Fibroblast of skin of left biceps (primary cell): Measurements from ENCODE around the gene RPA3.

Source experiments
- DNase-seq, 2 experiments: peaks; one replicate each; pipeline ENCODE4 v3.0.0-alpha.2; 2013; ENCODE audit warnings: low read depth in 2 of 2

The RPA3 gene

DNA sequence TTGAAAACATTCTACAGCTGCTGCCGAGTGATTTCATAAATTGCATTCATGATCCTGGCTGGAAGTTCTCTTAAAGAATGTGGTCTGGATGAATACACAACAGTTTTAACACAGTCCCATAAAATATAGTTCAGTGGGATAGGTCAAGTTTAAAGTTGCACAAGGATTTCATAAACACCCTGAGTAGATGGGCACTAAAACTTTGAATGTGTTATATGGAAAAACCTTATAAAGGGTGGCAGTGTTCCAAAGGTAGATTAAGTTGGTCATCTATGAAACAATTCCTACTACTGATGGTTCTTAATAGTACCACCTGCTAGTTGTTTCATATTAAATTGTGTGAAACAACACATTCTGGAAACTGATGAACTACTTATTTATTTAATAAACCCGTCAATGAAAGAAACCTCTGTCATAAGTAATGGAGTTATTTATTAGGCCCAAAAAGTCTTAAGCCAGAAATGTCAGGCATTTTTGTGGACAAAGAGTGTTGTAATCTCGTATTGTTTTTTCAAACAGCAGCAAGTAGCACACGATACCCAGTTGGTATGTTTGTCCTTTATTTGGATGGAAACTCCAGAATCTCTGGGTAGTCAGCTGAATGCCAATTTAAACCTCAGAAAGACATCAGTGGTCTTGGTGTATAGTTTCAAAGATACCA is 14.3 kb upstream of the RPA3 start:
- DNase-seq = peak; percentile 10 to 20

DNA sequence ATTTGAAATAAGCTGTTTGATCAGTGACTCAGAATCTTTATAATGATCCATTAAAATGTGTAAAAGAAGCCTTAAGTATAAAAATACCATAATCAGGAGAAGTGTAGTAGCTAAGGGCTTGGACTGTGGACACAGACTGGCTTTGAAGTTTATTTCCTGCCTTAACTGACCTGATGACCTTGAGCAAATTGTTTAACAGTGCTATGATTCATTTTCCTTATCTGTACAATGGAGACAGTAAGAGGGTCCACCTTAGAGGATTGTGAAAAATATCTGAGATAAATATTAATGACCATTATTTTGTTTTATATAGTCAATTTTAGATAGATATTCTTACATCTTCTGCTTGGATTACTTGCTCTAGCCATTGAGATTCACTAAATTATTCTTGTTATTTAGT is 13.3 kb upstream of the RPA3 start:
- DNase-seq = no peak

DNA sequence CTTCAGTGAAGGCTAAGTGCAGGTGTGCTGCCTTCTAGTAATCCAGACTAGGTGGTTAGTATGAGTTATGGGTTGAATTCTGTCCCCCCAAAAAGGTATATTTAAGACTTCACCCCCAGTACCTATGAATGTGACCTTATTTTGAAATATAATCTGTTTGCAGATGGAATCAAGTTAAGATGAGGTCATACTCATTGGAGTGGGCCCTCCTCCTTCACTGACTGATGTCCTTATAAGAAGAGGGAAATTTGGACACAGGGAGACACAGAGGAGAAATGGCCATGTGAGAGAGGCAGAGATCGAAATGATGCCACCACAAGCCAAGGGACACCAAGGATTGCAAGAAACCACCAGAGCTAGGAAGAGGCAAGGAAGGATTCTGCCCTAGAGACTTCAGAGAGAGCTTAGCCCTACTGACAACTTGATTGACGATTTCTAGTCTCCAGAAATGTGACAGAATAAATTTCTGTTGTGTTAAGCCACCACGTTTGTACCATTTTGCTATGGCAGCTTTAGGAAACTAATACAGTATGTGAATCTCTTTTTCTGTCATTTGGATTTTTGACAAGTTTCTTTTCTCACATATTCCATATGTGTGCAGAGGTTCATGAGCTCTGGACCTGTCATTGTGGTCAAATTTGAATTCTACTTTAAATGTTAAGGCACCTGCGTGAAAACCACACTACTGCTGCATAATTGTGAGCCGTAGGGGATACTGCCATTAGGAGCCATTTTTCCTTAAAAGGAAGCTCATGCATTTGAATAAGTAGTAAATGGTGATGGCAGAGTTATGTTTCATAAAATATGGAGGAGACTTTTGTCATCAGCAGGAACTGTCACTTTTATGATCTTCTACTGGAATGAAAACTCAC is 2.6 kb upstream of the RPA3 start:
- no peak for DNase-seq

DNA sequence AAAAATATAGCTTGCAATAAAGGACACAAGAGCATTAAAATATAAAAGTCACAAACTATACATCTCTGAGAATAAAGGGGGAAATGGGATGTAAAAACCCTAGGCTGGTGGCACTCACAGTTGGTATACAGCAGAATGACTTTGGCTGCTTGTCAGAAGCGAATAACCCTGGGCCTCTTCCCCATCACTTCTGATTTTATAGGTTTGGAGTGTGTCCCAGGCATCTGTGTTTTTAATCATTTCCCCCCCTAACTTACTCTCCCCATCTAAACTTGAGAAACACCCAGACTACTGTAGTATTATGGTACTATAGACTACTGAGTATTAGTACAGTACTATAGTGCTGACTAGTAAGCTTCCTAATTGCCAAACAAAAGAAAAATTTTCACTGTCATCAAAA is 1.8 kb upstream of the RPA3 start:
- no peak for DNase-seq

DNA sequence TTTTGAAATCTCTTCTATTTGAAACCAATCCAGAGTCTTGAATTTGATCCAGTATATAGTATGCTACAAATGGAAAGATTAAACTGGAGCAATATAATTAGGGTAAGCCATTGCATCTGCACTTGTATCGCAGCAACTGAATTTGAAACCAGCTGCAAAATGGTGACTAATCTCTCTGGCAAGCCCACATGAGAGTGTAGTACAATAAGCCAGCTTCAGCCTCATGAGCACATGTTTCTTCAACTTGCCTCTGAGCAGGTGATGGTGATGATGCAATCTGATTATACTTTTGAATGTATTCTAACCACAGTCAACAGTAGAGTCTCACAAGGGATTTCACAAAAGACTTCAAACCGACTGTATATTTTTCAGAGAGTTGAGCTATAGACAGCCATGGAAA is 829 bp upstream of the RPA3 start:
- peak; percentile 84 to 86 for DNase-seq

DNA sequence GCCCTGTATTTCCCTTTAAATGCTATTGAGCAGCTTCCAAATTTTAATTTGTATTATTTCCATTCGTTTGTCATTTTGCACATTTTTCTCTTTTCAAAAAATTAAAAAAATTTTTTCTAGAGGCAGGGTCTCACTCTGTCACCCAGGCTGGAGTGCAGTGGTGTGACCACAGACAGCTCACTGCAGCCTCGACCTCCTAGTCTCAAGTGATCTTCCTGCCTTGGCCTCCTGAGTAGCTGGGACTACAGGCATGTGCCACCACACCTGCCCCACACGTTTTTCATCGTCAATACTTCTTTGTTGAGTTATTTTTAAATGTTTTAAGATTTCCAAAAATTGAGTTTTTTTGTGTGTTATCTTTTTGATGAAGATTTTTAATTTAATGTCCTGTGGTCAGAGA is 4.7 kb downstream of the RPA3 start:
- no peak for DNase-seq

DNA sequence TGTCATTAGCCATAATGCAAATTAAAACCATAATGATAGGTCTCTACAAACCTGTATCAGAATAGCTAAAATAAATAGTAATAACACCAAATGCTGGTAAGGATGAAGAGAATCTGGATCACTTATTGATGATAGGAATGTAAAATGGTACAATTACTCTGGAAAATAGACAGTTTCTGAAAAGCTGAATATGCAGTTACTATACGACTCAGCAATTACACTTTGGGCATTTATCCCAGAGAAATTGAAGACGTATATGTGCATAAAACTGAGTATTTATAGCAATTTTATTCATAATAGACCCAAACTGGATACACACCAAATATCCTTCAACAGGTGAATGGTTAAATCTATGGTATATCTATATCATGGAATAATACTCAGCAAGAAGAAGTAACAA is 7.9 kb downstream of the RPA3 start:
- no peak for DNase-seq

DNA sequence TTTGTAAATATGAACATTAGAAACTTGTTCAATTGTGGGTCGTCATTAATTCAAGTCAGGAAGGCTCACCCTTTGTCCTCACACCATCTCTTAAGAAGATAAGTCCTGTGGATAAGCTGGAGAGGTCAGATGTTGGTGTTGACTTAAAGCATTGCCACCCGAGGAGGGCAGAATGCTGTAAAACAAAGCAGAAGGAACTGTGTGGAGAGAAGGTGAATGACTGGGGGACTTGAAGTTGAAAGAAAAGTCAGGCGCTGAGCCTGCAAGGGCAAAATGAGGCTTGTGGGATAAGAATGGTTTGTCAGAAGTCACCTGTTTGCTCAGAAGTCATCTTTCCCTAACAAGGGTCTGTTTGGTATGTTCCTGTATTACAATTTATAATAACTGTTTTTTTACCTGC is 9.1 kb downstream of the RPA3 start:
- DNase-seq = no peak

DNA sequence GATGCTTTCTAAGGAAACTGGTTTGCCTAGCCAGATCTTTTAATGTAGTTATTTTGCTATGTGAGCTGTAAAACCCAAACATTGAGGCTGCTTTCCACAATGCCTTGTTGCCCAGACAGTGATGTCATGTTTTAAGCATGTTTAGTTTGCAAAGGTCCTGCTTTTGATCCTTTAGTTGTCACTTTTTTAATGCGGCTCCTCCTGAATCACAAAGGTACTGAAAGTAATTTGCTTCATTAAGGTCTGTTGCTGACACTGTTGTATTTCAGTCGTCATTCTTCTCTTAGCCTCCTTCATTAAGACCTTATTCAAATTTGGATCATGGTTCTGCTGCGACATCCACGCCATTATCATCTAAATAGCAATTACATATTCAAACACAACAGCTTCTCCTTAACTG is 10.6 kb downstream of the RPA3 start:
- DNase-seq = no peak

DNA sequence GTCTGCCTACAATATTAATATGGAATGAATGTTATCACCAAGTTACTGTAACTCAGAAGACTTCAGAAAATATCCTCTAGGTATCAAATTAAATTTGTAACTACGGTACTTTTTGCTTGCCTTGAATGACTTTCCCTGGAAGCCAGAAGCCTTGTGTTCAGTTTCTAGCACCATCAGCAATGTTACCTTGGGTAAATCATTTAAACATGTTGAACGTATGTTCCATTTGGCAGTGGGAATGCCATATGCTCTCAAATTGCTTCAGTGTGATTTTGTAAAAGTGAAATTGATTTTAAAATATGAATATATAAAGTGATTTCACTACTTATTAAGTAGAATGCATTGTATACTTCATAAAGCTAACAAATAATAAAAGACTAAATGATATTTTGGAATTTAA is 11.2 kb downstream of the RPA3 start:
- DNase-seq = no peak

DNA sequence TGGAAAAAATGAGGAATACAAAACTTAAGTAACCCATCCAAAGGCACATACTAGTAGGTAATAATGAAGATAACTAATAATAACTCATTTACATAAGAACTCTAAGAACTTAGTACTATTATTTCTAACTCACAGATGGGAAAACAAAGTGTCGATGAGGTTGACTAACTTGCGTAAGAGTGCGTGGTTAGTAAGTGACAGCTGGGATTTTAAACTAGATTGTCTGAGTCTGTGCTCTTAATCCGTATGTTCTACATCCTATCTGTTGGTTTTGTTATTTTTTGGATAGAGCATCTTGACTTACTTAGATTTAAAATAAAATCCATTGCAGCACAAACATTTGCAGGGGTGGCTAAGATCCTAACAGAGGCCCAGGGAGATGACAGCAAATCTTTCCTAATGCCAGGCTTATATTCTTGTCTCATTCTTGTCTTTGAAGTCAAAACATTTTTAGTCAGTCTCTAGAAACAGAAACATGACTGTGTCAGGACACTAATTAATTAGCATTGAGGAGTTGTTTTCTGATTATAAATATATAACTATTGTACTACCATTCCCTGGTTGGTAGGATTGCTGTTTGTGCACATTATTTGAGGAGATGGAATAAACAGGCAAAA is 11.7 kb downstream of the RPA3 start:
- no peak for DNase-seq

DNA sequence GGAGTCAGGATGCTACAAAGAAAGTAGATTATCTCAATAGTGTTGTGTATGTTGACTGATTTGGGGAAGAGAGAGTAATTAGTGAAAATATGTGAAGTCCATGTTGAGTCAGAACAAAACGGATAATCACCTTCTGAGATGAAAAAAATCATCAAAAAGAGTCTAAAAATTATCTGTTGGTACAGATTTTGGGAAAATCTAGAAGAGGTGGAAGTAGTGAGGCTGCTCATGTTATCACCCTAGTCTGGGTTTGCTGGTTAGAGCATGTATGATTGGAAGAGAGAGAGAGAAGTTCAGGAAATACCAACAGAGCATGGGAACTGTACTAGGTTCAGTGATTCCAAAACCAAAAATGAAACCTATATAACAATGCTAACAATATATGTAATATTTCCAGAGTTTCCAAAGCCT is 12.3 kb downstream of the RPA3 start:
- no peak for DNase-seq

DNA sequence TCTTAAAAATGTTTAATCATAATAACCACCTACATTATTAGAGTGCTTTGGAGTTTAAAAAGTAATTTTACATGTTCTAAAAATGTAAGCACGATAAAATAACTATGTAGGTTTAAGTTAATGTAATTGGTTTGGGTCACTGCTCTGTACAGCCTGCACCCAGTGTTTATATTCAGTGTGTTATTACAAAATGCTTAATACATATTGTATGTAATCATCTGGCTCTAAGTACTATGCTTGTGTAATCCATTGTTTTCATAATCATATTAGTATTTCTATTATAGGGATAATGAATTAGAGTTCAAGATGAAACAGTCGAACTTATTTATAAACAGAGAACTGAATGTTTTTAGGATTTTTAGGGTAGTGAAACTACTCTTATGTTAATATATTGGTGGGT is 13.1 kb downstream of the RPA3 start:
- no peak for DNase-seq

DNA sequence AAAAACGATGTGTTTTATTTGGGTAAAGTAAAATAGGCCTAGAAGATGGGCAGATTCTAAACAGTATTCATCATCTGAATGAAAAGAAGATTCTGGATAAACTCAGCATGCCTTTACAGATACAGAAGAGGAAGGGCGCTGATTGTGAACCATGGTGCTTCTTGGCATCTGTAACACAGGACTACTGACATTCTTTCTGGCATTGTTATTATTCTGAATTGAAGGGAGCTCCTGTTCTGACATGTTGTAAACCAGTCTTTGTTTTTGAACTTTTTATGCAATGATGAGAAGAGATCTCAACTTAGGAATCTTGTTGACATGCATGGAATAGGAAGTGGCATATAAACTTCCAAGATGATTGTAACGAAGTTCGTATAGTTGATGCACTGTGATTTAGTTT is 13.5 kb downstream of the RPA3 start:
- no peak for DNase-seq

DNA sequence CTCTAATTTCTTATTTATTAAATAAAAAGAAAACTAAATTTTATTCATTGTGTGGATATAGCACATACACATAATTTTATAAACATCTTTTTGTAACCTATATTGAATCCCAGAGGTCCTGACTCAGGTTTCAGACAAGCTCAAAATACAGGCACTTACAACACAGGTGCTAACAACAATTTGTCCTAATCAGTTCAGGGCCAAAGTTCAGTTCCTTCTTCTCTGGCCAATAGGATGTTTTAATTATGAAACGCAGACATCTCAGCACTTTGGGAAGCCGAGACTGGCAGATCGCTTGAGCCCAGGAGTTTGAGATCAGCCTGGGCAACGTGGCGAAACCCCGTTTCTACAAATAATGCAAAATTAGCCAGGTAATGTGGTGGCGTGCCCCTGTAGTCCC is 15.0 kb downstream of the RPA3 start:
- no peak for DNase-seq

DNA sequence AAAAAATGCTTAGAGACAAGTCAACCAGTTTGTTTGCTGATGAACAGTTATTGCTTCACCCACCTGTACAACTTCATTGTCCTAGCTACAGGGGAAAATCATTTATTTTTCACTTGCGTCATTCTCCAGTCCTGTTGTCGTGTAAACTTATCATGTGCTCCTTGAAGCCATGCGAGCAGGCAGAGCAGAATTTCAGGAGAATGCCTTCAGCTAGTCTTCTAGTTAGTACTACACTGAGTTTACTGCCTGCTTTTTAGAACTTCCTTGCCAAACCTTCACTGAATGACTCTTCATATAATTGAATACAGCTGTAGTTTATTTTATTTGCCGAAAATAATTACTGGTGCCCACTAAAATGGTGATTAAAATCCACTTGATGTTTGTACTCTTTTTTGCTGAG is 15.6 kb downstream of the RPA3 start:
- DNase-seq = no peak

DNA sequence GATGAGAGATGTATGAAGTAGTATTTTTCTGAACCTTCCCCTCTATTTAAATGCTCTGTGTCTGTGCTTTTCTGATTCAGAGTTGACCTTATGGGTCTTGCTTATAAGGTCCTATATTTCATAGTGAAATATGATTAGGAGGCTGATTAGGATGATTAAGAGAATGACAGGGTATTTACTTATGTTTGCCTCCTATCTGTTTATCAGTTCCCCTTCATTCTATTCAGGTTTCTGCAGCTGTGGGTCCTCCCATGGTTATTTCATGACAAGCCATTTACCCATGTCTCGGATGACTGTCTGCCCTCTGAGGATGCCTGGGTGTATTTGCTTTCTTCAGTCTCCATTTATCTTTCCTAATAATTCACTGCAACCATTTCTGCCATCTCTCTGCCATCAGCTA is 16.9 kb downstream of the RPA3 start:
- DNase-seq = no peak

DNA sequence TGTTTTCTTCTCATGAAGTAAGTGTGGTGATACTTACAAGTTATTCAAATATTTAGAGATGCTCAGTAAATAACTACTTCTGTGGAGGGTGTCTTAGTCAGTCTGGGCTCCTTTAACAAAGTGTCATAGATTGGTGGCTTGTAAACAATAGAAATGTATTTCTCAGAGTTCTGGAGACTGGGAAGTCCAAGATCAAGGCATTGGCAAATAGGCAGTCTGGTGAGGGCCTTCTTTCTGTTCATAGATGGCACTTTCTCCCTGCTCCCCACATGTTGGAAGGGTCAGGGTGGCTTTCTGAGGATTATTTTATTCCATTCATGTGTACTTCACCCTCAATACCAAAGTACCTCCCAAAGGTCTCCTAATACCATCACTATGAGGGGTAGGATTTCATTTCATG is 18.4 kb downstream of the RPA3 start:
- DNase-seq = no peak

DNA sequence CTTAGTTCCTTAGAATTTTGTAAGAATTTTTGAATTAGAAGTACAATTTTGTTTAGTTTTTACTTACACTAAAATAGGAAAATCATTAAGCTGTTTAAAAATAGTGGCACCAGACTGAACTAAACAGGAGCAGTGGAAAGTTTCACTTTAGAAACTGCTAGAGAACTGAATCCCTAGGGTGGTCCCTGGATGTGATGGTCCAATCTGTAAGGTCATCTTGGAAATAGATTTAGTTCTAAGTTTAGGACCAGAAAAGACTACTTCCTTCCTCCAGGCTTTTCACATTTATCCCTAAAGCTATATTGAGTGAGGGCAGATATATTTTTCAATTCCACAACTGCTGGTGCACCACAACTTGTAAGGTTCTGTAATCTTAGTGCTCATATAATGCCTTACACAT is 19.0 kb downstream of the RPA3 start:
- no peak for DNase-seq

DNA sequence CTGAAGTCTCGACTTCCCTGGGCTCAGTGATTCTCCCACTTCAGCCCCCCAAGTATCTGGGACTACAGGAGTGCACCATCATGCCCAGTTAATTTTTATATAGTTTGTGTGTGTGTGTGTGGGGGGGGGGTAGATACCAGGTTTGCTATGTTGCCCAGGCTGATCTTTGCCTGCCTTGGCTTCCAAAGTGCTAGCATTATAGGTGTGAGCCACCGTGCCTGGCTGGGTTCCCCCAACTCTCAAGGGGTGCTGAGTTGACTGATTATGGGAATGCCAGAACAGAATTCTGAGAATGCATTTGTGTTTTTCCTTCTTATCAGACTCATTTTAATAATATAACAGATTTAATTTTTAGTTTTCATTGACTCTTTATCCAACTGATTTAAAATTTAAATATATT is 19.5 kb downstream of the RPA3 start:
- no peak for DNase-seq

DNA sequence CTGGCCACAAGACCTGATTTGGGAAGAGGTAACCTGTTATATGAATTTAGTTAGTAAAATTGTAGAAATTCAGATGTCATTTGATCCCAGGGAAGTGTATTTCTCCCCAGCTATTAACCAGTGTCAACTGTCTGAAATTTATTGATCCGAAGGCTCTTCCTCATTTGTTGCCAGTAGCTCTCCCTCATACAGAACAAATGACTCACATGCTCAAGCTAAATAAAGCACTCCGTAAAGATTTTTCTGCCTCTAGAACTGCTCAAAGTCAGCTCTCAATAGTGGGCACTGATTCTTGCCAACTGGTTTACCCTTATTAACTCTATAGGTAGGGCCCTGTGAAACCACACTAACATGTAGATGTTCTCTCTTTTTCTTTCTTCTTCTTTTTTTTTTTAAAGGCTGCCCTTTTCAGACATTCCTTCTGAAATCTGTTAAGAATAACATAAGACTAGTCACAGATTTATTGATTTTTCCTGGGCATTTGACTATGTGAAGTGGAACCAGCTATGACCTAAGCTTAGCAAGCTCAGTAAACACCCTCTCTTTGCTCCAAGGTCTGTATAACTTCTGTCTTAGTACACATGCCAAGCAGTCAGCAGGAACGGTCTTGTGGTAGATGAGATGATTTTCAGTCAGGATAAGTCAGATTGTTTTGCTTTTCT is 21.8 kb downstream of the RPA3 start:
- DNase-seq = no peak

DNA sequence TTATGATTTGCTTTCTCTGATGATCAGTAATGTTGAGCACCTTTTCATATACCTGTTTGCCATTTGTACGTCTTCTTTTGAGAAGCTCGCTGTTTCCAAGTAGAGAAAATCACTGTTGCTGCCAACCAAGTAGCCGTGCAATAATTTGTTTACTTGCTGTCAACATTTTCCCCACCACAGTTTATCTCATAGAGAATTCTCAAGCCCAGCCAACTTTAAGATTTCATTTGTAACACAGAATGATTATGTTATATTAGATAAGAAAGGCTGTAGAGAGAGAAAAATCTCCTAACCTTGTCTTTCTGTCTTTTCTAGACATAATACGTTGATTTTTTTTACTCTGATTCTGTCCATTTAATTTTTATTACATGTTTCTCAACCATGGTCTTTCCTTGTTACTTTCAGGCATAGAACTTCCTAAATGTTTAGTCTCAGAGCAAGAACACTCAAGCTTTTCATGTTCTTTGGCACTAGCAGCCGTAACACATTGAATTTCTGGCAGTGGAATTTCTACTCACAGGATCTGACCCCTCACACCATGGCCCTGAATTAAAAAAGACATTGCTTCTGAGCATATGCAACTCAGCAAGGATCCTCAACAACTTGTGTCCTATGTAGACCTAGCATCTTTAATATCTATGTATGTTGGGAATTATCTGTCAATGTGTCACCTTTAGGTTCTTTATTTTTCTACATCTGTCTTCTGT is 23.1 kb downstream of the RPA3 start:
- DNase-seq = no peak
